GM20431 (cell line): Measurements from ENCODE around the gene C6.
"Not testable (repeated sequence)": the region's sequence is repeated elsewhere in the genome, so short reads cannot be mapped to it uniquely, and the experiment has no call there.

ENCODE experiments used
- in situ Hi-C: fragments of 300-500 bp; cut with MseI, MboI; formaldehyde crosslinking; loops from one replicate; pipeline ENCODE4 v1.15.0; 2020; ENCODE audit warnings: low sequenced_read_pairs; ENCODE audit not compliant: unreplicated experiment

The C6 gene

DNA sequence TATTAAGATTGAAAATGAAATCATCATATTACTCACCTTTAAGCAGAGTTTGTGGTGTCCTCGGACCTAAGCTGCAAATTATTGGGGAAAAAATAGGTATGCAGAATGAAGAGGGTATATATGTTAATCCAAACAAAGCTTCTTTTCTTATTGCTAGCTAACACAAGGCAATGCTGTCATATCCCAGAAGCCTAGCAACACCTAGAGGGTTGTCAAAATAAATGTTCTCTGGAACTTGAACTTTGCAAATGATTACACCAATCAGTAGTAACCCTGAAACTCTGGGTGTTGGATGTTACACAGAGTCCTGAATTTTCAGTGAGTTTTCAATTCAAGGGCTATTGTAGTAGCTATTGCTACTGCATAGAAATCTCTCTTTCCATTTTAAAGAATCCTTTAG, at the start of gene C6:
Gene C6, minus strand, starts transcription at position 193 of the 400 bp plus-strand sequence. CDS start 10,302 bp downstream, outside the sequence.
- in situ Hi-C loops: no loop called here

DNA sequence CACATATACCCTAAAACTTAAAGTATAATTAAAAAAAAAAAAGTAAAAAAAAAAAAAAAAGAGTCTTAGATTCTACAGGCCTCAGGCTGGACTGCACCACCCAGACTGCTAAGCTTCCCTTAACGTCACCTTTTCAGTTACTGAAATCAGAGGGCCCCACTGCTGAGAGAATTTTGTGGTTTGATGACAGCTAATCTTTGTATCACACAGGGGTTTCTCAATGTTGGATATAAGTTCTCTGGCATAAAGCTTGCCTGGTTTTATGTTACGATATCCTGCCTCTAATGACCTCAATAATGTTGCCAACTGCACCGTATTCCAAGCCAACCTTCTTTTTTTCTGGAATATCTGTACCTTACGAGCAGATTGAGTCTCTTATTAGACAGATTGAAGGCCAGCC, 43.1 kb upstream of the C6 start:
- in situ Hi-C loops: no loop called here

DNA sequence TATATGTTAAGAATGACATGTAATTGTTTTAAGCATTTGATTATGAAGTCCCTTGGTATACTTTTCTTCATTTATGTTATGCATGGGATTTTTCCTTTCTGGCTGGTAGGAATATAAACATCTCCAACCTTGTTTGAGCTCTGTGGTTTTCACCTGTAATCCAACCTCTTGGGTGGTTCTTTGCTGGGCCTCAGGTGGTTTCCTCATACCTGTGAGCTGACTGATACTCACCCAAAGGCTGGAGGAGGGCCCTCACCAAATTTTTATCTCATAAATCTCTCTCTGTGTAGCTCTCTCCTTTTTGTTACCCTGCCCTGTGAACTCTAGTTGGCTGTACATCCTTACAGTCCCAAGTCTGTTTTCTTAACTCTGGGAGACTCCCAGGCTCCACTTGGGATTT, 39.8 kb upstream of the C6 start:
- in situ Hi-C loops: no loop called here

DNA sequence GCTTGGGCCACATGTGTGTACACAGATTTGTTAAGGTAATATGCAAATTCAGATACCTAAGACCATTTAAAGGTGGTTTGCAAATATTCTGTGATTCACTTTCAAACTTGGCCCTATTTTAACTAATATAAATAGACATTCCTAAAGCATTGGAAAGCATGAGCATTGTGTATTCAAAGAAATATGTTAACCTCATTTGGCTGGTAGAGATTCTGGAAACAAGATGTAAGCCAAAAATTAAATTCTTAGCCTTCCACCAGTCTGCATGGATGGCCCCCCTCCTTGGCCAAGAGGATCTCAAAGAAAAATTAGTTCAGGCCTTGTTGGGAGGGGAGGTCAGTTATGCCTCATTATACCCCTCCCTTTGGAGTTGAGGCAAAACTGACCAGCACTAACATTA, 38.7 kb upstream of the C6 start:
- in situ Hi-C loops: no loop called here

DNA sequence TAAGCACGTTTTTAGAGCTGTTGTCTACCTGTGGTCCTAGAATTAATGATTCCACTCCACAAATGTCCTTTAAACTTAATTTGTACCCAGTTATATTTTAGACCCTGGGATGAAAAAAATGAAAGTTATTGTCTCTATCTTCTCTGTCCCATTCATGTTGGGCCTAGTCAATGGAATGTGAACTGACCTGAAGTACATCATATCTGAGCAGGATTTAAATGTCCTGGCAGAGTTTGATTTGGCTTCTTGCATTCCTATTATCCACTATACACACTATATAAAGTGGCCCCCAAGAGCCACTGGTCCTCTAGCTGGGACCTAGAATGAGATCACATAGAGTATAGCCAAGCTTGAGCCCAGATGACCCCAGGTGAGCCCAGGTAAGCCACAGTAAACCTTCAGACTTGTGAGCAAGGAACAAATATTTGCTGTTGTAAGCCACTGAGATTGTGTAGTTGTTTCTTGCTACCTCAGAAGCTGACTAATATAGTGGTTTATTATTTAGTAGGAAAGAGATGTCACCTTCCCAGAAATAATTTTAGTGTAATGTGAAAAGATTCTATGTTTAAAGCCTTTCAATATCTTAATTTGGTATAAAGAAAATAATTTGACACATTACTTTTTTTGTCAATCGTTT, 37.1 kb upstream of the C6 start:
- in situ Hi-C loops: no loop called here

DNA sequence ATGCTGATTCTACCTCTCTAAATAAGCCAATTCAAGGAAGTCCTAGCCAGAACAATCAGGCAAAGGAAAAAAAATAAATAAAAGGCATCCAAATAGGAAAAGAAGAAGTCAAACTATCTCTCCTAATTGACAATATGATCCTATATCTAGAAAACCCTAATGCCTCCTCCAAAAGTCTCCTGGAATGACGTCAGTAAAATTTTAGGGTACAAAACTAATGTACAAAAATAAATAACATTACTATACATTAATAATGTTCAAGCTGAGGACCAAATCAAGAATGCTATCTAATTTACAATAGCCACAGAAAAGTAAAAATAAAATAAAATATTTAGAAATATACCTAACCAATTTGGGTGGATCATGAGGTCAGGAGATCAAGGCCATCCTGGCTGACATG, 33.8 kb upstream of the C6 start:
- in situ Hi-C loops: no loop called here

DNA sequence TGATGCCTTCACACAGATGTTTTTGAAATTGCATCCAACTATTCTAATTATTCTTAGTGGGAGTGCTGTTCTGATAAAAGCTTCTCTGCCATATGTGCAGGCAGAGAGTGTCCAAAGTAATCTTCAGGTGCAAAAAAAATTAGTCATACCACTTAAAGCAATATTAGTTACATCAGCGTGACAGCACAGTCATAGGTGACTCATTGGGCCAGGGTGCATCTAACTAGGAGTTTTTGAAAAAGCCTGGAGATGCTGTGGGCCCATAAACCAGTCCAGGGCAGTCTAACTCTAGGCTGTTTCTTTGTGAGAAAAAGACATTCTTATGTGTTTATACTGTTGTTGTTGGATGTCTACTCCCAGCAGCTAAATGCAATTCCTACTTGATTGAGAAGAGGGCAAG, 33.0 kb upstream of the C6 start:
- in situ Hi-C loops: no loop called here

DNA sequence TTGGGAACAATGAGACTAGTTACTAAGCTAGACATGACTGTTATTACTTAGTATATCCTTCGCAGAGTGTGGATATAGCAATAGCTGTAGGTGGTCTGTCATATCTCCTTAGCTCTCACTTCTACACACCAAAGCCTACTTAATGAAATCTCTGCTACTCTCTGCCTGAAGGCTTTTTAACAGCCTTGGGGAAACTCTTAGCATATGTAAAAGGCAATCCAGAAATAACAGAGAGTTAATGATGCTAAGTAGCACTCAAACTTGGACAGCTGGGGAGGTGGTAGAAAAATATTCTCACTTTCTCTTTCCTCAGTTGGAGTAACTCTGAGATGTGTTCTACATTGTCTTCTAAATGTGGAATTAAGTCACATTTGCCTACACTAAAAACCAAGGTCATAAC, 30.2 kb upstream of the C6 start:
- in situ Hi-C loops: no loop called here

DNA sequence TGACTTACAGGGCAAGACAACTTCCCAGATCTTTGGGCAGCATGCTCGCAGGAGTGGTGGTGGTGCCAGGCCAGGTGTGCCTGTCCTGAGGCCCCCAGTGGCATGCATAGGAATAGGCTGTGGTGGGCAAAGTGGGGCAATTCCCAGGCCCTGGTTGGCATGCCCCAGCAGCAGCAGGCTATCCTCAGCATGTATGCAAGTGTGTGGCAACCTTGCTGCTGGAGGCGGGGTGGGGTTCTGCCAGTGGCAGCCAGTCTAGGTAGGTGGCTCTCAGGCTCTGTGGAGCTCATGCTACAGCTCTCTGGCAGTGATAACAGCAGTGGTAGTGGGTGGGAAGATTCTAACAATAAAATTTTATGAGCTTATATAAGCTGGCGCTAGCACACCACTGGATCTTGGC, 27.7 kb upstream of the C6 start:
- in situ Hi-C loops: no loop called here

DNA sequence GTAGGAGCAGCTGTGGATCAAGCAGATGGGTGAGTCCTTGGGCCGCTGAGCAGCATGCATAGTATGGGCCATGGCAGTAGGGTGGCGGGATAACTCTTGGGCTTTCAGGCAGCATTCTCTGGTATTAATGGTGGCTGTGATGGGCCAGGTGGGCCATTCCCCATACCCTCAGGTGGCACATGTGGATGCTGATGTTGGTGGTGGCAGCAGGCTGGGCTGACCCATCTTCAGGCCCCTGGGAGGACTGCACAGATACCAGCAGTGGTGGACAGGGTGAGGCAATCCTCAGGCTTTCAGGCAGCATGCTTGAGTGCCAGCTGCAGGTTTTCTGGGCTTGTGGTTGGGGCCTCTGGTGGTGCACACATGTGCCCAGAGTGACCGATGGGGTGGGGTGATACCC, 27.1 kb upstream of the C6 start:
- in situ Hi-C loops: no loop called here

DNA sequence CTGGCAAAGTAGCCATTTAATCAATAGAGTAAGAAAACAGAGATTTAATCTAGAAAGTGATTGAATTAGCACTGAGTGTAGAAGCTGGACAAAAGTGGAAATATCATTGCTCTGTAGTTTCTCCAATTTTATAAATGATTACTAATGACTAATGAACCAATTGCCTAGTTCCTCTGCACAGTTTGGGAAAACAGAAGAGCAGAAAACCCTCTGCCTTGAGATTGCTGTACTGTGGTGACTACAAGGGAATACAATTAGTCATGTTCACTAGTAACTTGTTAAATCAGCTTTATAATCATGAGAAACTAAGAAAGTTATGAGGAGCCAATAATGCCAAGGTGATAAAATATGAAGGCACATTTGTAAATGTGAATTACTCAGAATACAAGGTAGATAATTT, 21.1 kb upstream of the C6 start:
- in situ Hi-C loops: no loop called here

DNA sequence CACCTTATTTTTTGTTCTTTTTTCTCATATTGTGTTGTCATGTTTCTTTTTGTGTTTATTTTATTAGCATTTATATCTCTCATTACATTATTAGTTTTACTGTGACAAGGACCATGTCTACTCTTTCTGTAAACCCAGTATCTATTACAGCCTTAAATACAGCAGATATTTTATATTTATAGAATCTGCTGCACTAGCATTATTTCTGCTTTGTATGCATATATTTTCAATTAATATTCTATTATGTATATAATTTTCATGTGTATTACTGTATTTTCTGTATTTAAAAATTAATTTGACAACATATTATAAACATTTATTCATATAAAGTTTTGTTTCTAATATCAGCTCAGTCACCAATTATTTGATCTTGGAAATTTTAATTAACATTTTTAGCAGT, 19.5 kb upstream of the C6 start:
- in situ Hi-C loops: no loop called here

DNA sequence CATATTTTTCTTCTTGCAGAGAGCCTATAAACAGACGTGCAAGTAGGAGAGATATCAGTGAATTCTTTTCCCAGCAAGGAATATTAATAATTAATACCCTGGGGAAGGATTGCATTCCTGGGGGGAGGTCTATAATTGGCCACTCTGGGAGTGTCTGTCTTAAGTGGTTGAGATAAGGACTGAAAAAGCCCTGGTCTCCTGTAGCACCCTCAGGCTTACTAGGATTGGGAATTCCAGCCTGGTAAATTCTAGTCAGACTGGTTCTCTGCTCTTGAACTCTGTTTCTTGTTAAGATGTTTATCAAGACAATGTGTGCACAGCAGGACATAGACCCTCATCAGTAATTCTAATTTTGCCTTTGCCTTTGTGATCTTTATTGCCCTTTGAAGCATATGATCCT, 16.9 kb upstream of the C6 start:
- in situ Hi-C loops: not testable (repeated sequence)

DNA sequence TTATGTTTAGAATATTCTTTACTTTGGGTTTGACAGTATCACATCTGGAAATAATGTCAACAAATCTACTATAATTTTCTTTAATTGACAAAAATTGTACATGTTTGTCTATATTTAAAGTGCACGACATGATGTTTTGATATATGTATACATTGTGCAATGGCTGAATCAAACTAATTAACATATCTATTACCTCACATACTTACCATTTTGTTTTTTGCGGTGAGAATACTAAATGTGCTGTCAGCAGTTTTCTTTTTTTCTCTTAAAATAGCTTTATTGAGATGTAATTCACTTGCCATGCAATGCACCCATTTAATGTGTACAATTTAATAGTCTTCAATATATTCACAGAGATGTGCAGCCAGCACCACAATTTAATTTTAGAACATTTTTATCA, 10.6 kb upstream of the C6 start:
- in situ Hi-C loops: no loop called here

DNA sequence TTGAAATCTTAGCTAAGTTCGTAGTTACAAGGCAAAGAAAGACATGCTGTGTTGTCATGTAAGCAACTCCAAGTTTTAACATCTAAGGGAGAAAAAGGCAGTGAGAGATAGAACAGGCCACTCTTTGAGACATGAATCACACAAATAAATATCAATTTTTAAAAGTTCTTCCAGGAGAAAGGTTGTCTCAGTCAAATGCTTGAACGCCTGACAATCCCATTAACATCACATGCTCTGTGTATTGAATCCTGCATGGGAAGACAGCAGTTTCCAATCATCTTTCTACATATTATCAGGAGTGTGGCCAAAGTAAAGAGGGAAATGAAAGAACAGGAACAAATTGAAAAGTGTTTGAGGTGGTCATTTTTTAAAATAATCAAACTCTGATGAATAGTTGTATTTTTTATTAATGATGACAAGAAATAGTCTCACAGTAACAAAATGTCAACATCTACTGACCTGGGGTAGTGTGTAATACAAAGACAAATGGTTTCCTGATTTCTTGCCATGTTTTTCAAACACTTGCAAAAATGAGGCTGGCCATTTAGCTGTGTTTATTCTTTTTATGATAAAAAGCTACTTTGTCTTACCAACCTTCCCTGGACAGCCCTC, 6.4 kb upstream of the C6 start:
- in situ Hi-C loops: no loop called here

DNA sequence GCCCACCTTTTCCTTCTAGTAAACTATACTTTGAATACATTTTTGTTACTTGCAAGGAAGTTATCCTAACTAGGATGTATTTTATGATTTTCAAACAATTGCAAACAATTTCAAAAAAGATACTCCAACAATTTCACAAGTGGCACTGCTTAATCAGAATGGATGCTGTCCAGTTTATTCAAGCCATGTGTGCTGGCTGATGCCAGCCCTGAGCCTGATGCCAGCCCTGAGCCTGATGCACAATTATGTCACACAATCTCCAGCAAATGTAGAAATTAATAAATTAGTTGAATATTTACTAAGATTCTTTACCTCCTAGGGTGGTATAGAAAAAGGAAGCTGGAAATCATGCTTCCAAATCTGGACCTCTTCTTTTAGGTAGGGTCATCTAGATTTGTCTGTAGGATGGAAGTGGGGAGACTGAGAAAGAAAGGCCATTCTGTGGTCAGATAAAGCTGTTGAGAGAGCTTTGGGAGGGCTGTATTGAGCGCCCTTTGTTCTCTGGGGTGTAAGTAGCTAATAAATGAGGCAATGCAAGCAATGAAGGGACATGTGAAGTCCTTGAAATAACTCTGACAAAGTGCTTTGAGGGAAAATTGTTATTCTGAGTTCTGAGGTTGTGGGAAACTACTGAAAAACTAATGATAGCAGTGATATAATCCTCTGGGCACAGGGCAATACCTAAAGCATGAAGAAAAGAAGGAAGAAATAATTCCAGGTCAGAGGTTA, 5.8 kb upstream of the C6 start:
- in situ Hi-C loops: no loop called here

DNA sequence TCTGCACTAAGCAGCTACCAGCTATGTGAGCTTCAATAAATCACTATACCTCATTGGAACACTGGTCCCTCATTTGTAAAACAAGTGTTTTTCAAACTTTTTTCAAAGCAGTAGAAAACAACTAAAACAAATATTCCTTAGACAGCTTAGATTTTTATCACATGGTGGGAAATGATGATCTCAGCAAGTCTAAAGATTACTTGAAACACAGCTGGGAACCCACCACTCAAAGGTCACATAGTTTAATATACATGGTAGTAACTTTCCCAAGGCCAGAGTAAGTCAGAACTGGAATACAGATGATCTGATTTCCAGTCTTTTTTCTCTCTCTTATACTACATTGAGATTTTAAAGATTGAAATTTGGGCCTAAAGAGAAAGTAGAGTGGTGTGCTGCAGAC, 850 bp upstream of the C6 start:
- in situ Hi-C loops: no loop called here

DNA sequence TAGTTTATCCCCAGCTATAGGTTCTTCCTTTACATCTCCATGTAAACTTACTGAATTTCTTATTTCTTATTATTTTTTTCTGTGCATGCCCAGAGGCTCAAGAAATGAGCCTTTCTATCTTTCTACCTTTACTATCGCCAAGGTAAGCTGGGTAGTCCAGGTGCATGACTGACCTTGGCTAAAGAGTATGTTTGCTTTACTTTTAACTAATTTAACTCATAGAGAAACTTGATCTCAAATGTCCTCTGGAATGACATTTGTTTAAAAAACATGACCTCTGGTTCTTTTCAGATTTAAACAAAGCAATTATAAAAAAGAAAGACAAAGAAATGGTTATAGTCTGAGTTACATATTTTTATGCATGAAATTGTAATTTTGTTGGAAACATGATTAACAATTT, 397 bp downstream of the C6 start:
- in situ Hi-C loops: no loop called here

DNA sequence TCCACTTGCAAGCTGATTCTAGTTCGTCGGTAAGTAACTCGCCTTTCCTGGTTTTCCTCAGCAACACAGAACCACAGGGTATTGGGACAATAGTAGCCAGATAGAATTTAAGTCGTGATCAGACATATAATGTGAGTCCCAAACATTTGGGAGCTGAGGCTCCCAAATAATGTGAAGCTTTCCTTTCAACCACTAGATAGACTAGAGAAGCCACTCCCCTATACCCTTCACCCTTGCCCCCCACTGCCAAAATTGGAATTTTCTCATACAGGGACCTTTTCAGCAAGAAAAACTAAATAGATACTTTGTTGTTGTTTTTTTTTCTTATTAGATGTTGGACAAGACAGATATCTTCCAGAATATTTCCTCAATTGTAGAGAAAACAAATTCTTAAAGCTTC, 1.9 kb downstream of the C6 start:
- in situ Hi-C loops: no loop called here

DNA sequence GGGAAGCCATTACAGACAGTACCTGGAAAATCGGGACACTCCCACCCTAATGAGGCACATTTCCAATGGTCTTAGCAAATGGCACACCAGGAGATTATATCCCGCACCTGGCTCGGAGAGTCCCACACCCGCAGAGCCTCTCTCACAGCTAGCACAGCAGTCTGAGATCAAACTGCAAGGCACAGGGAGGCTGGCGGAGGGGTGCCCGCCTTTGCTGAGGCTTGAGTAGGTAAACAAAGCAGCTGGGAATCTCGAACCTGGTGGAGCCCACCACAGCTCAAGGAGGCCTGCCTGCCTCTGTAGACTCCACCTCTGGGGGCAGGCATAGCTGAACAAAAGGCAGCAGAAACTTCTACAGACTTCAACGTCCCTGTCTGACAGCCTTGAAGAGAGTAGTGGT, 7.9 kb downstream of the C6 start:
- in situ Hi-C loops: not testable (repeated sequence)

DNA sequence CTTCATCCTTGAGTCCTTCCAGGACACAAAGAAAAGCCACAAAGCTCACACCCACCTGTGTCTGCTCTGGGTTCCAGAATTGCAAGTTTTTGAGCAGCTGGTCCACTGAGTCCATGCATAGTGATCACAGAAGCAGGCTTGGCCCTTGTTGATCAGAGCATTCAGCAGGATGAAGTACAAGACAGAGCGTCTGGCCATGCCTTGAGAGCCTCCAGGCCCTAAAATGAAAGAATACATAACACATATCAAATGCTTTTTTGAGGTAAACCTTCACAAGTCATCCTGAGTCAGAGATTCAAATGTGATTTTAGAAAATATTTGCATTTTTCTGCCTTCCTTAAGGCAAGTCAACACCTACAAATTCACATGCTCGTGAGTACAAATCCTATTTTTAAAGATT, 10.3 kb downstream of the C6 start:
- in situ Hi-C loops: no loop called here
